Neuron (in vitro differentiated cells): ENCODE results near the gene SEC14L5.
"Not testable (repeated sequence)": the region's sequence is repeated elsewhere in the genome, so short reads cannot be mapped to it uniquely, and the experiment has no call there.

Experiments
- H2AFZ ChIP-seq: one replicate; pipeline ENCODE4 v1.6.1; 2013; ENCODE audit warnings: low read depth, mild to moderate bottlenecking, inconsistent platforms, low read length, moderate library complexity
- H3K27me3 ChIP-seq: one replicate; pipeline ENCODE4 v1.6.1; 2013; ENCODE audit warnings: low read length; ENCODE audit not compliant: insufficient read depth
- H3K36me3 ChIP-seq: one replicate; pipeline ENCODE4 v1.6.1; 2013; ENCODE audit warnings: low read length; ENCODE audit not compliant: insufficient read depth
- H3K4me1 ChIP-seq: one replicate; pipeline ENCODE4 v1.6.1; 2013; ENCODE audit warnings: low read length; ENCODE audit not compliant: insufficient read depth
- H3K4me3 ChIP-seq: 2 replicates; pipeline ENCODE4 v1.5.1; 2013; ENCODE audit warnings: mild to moderate bottlenecking, low read length, moderate library complexity
- H3K9me3 ChIP-seq: one replicate; pipeline ENCODE4 v1.6.1; 2013; ENCODE audit warnings: low read length

The SEC14L5 gene

DNA sequence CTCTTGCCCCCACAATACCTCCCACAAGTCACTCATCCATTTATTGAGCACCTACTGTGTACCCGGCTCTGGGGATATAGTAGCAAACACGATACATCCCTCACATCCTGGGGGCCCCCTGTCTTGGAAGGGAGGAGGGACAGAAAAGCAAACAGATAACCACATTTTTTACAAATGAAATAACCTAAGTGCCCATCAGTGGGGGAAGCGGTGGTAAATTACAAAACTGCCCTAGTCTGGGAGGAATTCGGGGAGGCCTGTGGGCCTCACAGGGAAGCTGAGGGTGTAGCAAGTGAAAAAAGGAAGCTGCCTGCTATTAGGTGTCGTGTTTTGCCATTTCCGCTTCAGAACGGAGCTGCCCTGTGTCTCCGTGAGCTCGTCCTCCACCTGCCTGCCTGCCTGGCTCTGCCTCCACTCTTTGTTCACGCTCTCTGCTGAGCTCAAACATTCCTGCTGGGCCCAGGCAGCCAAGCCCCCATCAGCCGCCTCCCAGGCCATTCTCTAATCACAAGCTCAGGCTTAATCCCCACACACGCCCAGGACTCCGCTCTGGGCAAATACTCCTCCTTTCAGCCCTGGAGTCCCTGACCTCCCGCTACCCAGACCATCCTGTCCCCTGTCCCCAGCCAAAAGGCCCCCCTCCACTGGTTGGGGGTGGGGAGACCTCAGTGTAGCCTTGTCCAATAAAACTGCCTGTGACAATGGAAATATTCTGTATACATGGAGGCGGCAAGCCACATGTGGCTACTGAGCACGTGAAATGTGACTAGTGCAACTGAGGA, 10.2 kb upstream of the SEC14L5 start:
- Histone ChIP-seq H3K9me3 (no peaks in the 10 kb centered on the region), H3K36me3 (no peaks in the 10 kb centered on the region), H3K4me1 (peaks cover 19% of the 10 kb centered on the region), H3K27me3 (no peaks in the 10 kb centered on the region), H3K4me3 (no peak overlapping the region), H2AFZ (no peak overlapping the region)

DNA sequence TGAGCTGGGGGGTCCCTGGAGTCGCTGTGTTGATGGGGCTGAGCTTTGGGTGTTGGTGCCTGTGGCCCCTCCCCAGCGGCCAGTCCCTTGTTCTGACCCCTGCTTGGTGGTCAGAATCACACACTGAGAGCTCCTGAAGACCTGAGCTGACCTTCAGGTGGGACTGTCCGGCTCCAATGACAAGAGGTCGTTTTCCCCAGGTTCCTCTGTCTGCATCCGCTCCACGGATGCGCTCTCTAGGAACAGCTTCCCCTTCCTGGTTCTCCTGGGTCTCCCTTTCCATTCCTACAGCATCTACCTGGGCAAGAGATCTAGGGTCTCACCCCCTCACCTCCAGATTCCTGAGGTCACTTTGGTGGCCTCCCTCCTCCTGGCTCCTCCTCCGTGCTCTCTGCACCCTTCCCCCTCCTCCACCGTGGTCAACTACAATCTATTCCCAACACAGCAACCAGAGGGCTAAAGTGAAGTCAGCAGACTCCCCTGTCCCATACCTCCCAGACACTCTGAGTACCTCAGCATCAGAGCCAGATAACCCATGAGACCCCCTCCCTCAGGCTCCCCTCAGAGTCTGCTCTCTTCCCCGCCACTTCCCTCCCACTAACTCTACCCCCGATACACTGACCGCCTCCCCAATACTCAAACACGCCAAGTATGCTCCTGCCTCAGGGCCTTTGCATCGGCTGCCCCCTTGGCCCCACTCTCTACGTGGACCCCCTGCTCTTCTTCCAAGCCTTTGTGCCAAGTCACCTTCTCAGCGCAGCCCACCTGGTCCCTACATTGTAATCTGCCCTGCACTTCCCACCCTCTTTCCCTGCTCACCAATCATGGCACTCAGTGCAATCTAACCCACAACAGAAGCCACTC, 9.0 kb upstream of the SEC14L5 start:
- no peaks in the 10 kb centered on the region for H3K27me3 ChIP-seq
- H3K4me1 ChIP-seq, result peaks cover 10% of the 10 kb centered on the region
- no peaks in the 10 kb centered on the region for H3K9me3 ChIP-seq
- H3K36me3 ChIP-seq, result no peaks in the 10 kb centered on the region
- no peak overlapping the region for H2AFZ ChIP-seq
- H3K4me3 ChIP-seq, result no peak overlapping the region

DNA sequence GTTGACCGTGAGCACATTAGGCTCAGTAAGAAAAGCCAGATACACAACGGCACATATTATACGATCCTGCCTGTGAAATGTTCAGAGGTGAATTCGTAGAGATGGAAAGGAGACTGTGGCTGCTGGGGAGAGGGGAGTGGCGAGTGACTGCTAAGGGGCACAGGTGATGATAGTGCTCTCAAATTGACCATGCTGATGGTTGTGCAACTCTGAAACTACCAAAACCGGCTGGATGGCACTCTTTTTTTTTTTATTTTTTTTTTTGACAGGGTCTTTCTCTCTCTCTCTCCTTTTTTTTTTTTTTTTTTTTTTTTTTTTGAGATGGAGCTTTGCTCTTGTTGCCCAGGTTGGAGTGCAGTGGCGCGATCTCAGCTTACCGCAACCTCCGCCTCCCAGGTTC, 8.1 kb upstream of the SEC14L5 start:
- Histone ChIP-seq H2AFZ (no peak overlapping the region), H3K4me1 (peaks cover 2% of the 10 kb centered on the region), H3K36me3 (no peaks in the 10 kb centered on the region), H3K27me3 (no peaks in the 10 kb centered on the region), H3K4me3 (no peak overlapping the region), H3K9me3 (no peaks in the 10 kb centered on the region)

GRCh38 chr16:4951583-4951982, 6.5 kb upstream of the SEC14L5 start:
- not testable (repeated sequence) for H3K9me3 ChIP-seq, H3K4me1 ChIP-seq, H3K27me3 ChIP-seq, H3K36me3 ChIP-seq, H2AFZ ChIP-seq, H3K4me3 ChIP-seq

DNA sequence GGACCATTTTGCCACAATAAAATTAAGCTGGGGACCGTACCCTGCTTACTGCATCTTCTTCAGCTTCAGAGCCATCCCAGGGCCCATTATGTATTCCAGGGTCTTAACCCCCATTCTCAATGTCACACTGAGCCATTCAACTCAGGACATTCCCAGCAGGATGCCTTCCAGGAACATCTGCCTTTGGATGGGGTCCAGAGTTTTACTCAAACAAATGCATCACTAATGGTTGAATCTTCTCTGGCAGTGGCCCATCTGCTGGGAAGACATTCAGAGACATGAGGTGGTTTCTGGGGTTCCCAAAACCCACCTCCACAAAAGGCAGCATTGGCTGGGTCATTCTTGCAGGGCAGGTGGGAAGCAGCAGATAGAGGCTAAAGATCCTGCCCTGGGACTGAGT, 3.4 kb upstream of the SEC14L5 start:
- H3K4me3 ChIP-seq, result no peak overlapping the region
- H3K27me3 ChIP-seq, result peaks cover 1% of the 10 kb centered on the region
- H3K9me3 ChIP-seq, result no peaks in the 10 kb centered on the region
- H3K36me3 ChIP-seq, result no peaks in the 10 kb centered on the region
- no peak overlapping the region for H2AFZ ChIP-seq
- H3K4me1 ChIP-seq, result peaks cover 10% of the 10 kb centered on the region

DNA sequence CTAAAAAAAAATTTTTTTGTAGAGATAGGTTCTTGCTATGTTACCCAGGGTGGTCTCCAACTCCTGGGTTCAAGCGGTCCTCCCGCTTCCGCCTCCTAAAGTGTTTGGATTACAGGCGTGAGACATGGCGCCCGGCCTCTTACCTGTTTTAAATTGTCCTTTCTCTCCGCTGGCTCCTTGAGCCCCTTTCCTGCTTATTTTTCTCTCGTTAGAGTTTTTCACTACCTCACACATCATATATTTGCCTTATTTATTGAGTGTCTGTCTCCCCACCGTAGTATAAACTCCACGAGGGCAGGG, 760 bp upstream of the SEC14L5 start:
- Histone ChIP-seq H2AFZ (peak overlapping the region; percentile 90), H3K36me3 (no peaks in the 10 kb centered on the region), H3K9me3 (no peaks in the 10 kb centered on the region), H3K27me3 (peaks cover 6% of the 10 kb centered on the region), H3K4me1 (peaks cover 10% of the 10 kb centered on the region), H3K4me3 (peak overlapping the region; percentile 48)

- Histone ChIP-seq H3K4me3 (peak overlapping the region; percentile 35), H3K4me1 (peaks cover 14% of the 10 kb centered on the region), H2AFZ (peak overlapping the region; percentile 1)
Observed at GRCh38 chr16:4958510-4959438, 644 bp downstream of the SEC14L5 start.

GRCh38 chr16:4960579-4960978, 2.4 kb downstream of the SEC14L5 start:
- Histone ChIP-seq H2AFZ (no peak overlapping the region), H3K4me1 (peaks cover 14% of the 10 kb centered on the region), H3K9me3 (no peaks in the 10 kb centered on the region), H3K36me3 (no peaks in the 10 kb centered on the region), H3K27me3 (peaks cover 6% of the 10 kb centered on the region), H3K4me3 (no peak overlapping the region)

More at GRCh38 chr16:4958510-4959438, 644 bp downstream of the SEC14L5 start:
- no peaks in the 10 kb centered on the region for H3K9me3 ChIP-seq
- peaks cover 6% of the 10 kb centered on the region for H3K27me3 ChIP-seq
- no peaks in the 10 kb centered on the region for H3K36me3 ChIP-seq

DNA sequence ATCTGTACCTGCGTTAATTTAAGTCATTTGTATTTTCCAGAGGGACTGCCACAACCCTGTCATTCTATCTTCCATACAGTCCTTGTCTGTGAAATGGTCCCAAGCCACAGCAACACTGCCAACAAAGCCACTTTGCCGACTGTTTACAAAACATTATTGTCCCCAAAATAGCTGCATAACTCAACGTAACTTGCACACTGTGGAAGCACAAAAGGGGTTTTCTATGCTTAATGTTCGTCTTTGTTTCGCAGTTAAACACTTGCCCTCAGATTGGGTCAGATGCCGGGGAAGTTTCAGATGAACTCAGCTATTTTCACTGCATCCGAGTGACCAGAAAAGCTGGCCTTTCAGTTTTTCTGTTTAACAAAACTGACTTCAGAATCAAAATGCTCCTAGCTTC, 4.6 kb downstream of the SEC14L5 start:
- Histone ChIP-seq H3K4me1 (peaks cover 11% of the 10 kb centered on the region), H2AFZ (no peak overlapping the region), H3K9me3 (no peaks in the 10 kb centered on the region), H3K36me3 (no peaks in the 10 kb centered on the region), H3K4me3 (no peak overlapping the region), H3K27me3 (peaks cover 6% of the 10 kb centered on the region)

DNA sequence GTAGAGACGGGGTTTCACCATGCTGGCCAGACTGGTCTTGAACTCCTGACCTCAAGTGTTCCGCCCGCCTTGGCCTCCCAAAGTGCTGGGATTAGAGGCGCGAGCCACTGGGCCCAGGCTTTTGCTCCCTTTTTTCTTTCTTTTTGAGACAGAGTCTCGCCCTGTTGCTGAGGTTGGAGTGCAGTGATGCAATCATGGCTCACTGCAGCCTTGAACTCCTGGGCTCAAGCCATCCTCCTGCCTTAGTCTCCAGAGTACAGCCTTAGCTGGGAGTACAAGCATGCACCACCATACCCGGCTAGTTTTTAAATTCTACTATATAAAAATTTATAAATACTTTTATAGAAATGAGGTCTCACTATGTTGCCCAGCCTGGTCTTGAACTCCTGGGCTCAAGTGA, 5.4 kb downstream of the SEC14L5 start:
- not testable (repeated sequence) for H3K27me3 ChIP-seq, H2AFZ ChIP-seq, H3K4me1 ChIP-seq, H3K36me3 ChIP-seq, H3K9me3 ChIP-seq, H3K4me3 ChIP-seq

DNA sequence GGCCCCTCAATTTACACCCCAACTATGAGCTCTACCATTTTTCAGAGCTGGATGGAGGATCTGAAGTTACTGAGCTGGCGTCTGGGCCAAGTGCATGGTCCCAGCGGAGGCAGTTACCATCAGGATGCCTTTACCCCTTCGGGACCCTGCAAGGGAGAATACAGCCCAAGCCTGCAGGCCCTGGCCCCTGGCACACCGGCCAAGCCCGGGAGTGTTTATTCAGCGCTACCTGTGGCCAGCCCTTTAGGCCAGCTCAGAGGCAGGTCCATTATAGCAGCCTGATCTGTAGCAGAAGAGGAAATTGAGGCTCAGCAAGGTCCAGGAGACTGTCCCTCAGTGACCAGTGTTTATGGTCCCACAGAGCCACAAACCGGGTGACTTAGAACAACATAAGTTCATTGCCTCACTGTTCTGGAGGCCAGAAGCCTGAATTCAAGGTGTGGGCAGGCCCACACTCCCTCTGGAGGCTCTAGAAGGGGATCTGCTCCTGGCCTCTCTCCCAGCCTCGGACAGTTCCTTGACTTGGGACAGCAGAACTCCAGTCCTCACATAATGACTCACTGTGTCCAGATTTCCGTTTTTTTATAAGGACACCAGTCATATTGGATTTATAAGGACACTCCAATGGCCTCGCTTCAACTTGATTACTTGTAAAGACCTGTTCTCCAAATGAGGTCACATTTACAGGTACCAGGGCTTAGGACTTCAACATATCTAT, 8.8 kb downstream of the SEC14L5 start:
- no peaks in the 10 kb centered on the region for H3K27me3 ChIP-seq
- no peak overlapping the region for H2AFZ ChIP-seq
- no peaks in the 10 kb centered on the region for H3K36me3 ChIP-seq
- H3K4me1 ChIP-seq, result peaks cover 31% of the 10 kb centered on the region
- H3K9me3 ChIP-seq, result no peaks in the 10 kb centered on the region
- no peak overlapping the region for H3K4me3 ChIP-seq

GRCh38 chr16:4968278-4968677, 10.1 kb downstream of the SEC14L5 start:
- peaks cover 37% of the 10 kb centered on the region for H3K4me1 ChIP-seq
- H3K36me3 ChIP-seq, H3K27me3 ChIP-seq, H2AFZ ChIP-seq, H3K4me3 ChIP-seq, H3K9me3 ChIP-seq: not testable (repeated sequence)
